Naive thymus-derived CD8-positive, alpha-beta T cell (primary cell): ENCODE measurements around the gene TRHDE. TPM values are rescaled to one million over a fixed set of nuclear protein-coding genes. Genes with fewer than 3 reads are reported as not detected.
"Not testable (repeated sequence)": the region's sequence is repeated elsewhere in the genome, so short reads cannot be mapped to it uniquely, and the experiment has no call there.

Experiments
- ATAC-seq, 2 donors: fragments of 150-1000 bp; cut with Tn5 transposase in 1 of 2; sonication (Bioruptor Pico), chemical (Tn5 transposase) in 1 of 2; 1 replicate in 1 of 2; 2 replicates in 1 of 2; pipeline ENCODE4 v1.10.0; 2021; ENCODE audit warnings: mild to moderate bottlenecking in 2 of 2, moderate library complexity in 2 of 2
- POLR2A ChIA-PET: fragments of 350-600 bp; sonication (Branson Sonifier 250); formaldehyde crosslinking; loops from one replicate; lab custom pipeline; 2021; ENCODE audit warnings: antibody characterized with exemption; lab: Charles Lee
- DNase-seq, 10 donors: peaks; one replicate each; pipeline versions ENCODE4 v3.0.0 to v3.0.0-alpha.2; 2020 to 2022
- H3K27ac Mint-ChIP-seq, 10 donors: one replicate each; pipeline ENCODE4 v1.8.0; 2020 to 2022; ENCODE audit warnings: mild to moderate bottlenecking in 10 of 10, mixed read lengths in 10 of 10, moderate library complexity in 4 of 10, inconsistent platforms in 1 of 10
- H3K27me3 Mint-ChIP-seq, 5 donors: one replicate each; pipeline ENCODE4 v1.8.0; 2021 to 2022; ENCODE audit warnings: mixed read lengths in 5 of 5
- H3K36me3 Mint-ChIP-seq, 3 donors: one replicate each; pipeline ENCODE4 v1.8.0; 2020 to 2022; ENCODE audit warnings: mixed read lengths in 3 of 3, mild to moderate bottlenecking in 2 of 3, inconsistent platforms in 1 of 3
- H3K4me1 Mint-ChIP-seq, 4 donors: one replicate each; pipeline ENCODE4 v1.8.0; 2021 to 2022; ENCODE audit warnings: mixed read lengths in 4 of 4
- H3K4me3 Mint-ChIP-seq, 10 donors: one replicate each; pipeline ENCODE4 v1.8.0; 2020 to 2022; ENCODE audit warnings: mild to moderate bottlenecking in 10 of 10, mixed read lengths in 10 of 10, moderate library complexity in 6 of 10, inconsistent platforms in 1 of 10
- H3K9me3 Mint-ChIP-seq, 9 donors: one replicate each; pipeline ENCODE4 v1.8.0; 2020 to 2022; ENCODE audit warnings: mixed read lengths in 9 of 9, mild to moderate bottlenecking in 3 of 9, inconsistent platforms in 1 of 9, moderate library complexity in 1 of 9
- polyA plus RNA-seq, 3 donors: library from polyadenylated mRNA; unstranded; fragments of 300-500 nt; fragmentation: Illumina TruSeq; gene quantifications; one replicate each; pipeline ENCODE4 v1.2.3, GENCODE V29; 2021
- total RNA-seq, 8 experiments: library from RNA in 2 of 8; stranded (reverse) in 2 of 8; gene quantifications; one replicate each; pipeline ENCODE4 v1.2.3 and lab custom pipeline; 2021 to 2026

The TRHDE gene
- total and polyA plus RNA-seq, 5 experiments from 2014 or later, result not detected

DNA sequence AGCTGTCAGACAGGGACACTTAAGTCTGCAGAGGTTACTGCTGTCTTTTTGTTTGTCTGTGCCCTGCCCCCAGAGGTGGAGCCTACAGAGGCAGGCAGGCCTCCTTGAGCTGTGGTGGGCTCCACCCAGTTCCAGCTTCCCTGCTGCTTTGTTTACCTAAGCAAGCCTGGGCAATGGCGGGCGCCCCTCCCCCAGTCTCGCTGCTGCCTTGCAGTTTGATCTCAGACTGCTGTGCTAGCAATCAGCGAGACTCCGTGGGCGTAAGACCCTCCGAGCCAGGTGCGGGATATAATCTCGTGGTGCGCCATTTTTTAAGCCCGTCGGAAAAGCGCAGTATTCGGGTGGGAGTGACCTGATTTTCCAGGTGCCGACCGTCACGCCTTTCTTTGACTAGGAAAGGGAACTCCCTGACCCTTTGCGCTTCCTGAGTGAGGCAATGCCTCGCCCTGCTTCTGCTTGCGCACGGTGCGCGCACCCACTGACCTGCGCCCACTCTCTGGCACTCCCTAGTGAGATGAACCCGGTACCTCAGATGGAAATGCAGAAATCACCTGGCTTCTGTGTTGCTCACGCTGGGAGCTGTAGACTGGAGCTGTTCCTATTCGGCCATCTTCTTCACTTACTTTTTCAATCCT lies 248.0 kb downstream of the TRHDE start:
- H3K36me3 Mint-ChIP-seq, H3K4me3 Mint-ChIP-seq, ATAC-seq, POLR2A ChIA-PET, H3K27me3 Mint-ChIP-seq, H3K27ac Mint-ChIP-seq, H3K4me1 Mint-ChIP-seq, DNase-seq: not testable (repeated sequence)
- peaks cover 0 to 19% (median 2%) of the 10 kb centered on the region in 9 donors for H3K9me3 Mint-ChIP-seq

- DNase-seq, result no peak
- Mint-ChIP-seq H3K4me1 (peaks cover 0 to 2% (median 0%) of the 10 kb centered on the region in 4 donors), H3K27me3 (no peaks in the 10 kb centered on the region), H3K27ac (no peak overlapping the region), H3K4me3 (no peak overlapping the region), H3K36me3 (no peaks in the 10 kb centered on the region), H3K9me3 (peaks cover 0 to 19% (median 2%) of the 10 kb centered on the region in 9 donors)
- no peak for ATAC-seq
- POLR2A ChIA-PET, result no interaction called here
These were observed 249.2 kb downstream of the TRHDE start for GRCh38 chr12:72521326-72521725.

GRCh38 chr12:72522411-72522810 lies 250.2 kb downstream of the TRHDE start:
- Mint-ChIP-seq H3K4me1 (peaks cover 0 to 2% (median 0%) of the 10 kb centered on the region in 4 donors), H3K36me3 (no peaks in the 10 kb centered on the region), H3K4me3 (no peak overlapping the region), H3K27ac (no peak overlapping the region), H3K27me3 (no peaks in the 10 kb centered on the region), H3K9me3 (peaks cover 0 to 19% (median 3%) of the 10 kb centered on the region in 9 donors)
- ATAC-seq, result no peak
- POLR2A ChIA-PET, result no interaction called here
- no peak for DNase-seq

GRCh38 chr12:72523754-72524153 lies 251.6 kb downstream of the TRHDE start:
- Mint-ChIP-seq H3K27me3 (no peaks in the 10 kb centered on the region), H3K27ac (no peak overlapping the region), H3K9me3 (peaks cover 0 to 19% (median 3%) of the 10 kb centered on the region in 9 donors), H3K4me3 (no peak overlapping the region), H3K4me1 (peaks cover 0 to 2% (median 0%) of the 10 kb centered on the region in 4 donors), H3K36me3 (no peaks in the 10 kb centered on the region)
- POLR2A ChIA-PET, result no interaction called here
- no peak for ATAC-seq
- DNase-seq, result no peak

DNA sequence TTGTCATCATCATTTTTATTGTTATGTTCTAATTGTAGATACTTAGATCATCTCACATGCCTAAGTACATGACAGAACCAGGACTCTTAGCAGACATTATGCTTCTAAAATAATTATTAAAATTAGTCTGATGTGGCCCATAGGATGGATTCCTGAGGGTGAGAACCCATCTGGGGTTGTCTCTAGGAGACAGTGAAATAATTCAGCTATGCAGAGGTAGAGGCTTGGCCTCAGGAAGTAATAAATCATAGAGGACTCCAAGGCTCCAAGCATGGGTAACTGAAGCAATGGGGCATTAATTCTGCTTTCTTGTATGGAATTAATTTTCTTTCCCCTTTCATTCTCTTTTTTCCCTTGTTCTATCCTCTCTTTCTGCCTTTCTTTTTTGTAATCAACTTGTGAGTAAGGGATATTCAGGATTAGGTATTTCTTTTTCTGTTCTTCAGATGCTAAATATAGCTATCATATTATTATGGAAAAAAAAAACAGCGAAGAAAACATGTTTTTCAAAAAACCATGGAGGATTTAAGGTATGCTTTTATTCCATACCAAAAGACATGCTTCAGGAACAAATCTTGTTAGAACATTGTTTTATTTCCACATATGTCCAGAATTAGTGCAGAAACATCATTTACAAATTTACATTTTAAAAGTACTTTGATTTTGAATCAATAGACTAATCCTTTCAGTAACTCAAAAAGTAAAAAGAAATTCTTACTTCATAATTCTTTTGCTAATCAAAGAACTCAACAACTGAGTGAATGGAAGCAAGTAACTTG lies 263.2 kb downstream of the TRHDE start:
- Mint-ChIP-seq H3K4me3 (no peak overlapping the region), H3K36me3 (no peaks in the 10 kb centered on the region), H3K9me3 (peaks cover 0 to 22% (median 6%) of the 10 kb centered on the region in 9 donors), H3K27ac (no peak overlapping the region), H3K27me3 (no peaks in the 10 kb centered on the region), H3K4me1 (no peaks in the 10 kb centered on the region)
- ATAC-seq, result no peak
- DNase-seq, result no peak
- POLR2A ChIA-PET, result no interaction called here

DNA sequence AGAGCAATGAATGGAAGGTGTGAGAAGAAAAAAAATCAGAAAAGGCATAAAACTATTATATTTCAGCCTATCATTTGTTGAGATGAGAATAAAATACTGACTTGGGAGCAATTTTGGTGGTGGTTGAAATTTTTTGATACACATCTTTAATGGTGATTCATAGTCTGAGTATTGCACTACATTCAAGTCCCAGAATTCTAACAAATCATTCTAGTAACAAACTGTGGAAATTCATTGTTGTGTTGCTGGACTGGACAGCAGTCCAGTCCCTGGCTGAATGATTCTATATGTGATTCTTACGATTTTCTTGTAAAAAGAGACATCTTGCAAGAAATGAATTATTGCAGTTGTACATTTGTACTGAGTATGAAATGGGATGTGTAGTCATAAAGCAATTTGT lies 268.6 kb downstream of the TRHDE start:
- Mint-ChIP-seq H3K27ac (no peak overlapping the region), H3K4me1 (no peaks in the 10 kb centered on the region), H3K36me3 (no peaks in the 10 kb centered on the region), H3K9me3 (peaks cover 0 to 22% (median 3%) of the 10 kb centered on the region in 9 donors), H3K27me3 (no peaks in the 10 kb centered on the region), H3K4me3 (no peak overlapping the region)
- POLR2A ChIA-PET, result no interaction called here
- no peak for DNase-seq
- no peak for ATAC-seq

GRCh38 chr12:72543777-72544467 lies 271.8 kb downstream of the TRHDE start:
- H3K4me1 Mint-ChIP-seq, result no peaks in the 10 kb centered on the region
- no peaks in the 10 kb centered on the region for H3K36me3 Mint-ChIP-seq
- H3K27ac Mint-ChIP-seq, result no peak overlapping the region
- H3K4me3 Mint-ChIP-seq, result no peak overlapping the region
- no peaks in the 10 kb centered on the region for H3K27me3 Mint-ChIP-seq
- peaks cover 0 to 12% (median 3%) of the 10 kb centered on the region in 9 donors for H3K9me3 Mint-ChIP-seq
- DNase-seq (no peak), ATAC-seq (no peak)
- POLR2A ChIA-PET, result no interaction called here

GRCh38 chr12:72546106-72546505 lies 273.9 kb downstream of the TRHDE start:
- ATAC-seq, result no peak
- Mint-ChIP-seq H3K4me3 (no peak overlapping the region), H3K27me3 (no peaks in the 10 kb centered on the region), H3K4me1 (no peaks in the 10 kb centered on the region), H3K9me3 (peaks cover 0 to 12% (median 0%) of the 10 kb centered on the region in 9 donors), H3K36me3 (no peaks in the 10 kb centered on the region), H3K27ac (no peak overlapping the region)
- POLR2A ChIA-PET, result no interaction called here
- no peak for DNase-seq

- POLR2A ChIA-PET, result no interaction called here
- no peaks in the 10 kb centered on the region for H3K4me1 Mint-ChIP-seq
- no peaks in the 10 kb centered on the region for H3K36me3 Mint-ChIP-seq
- no peak overlapping the region for H3K4me3 Mint-ChIP-seq
- no peak overlapping the region for H3K27ac Mint-ChIP-seq
- peaks cover 0 to 15% (median 6%) of the 10 kb centered on the region in 9 donors for H3K9me3 Mint-ChIP-seq
- ATAC-seq (no peak), DNase-seq (no peak)
- H3K27me3 Mint-ChIP-seq, result no peaks in the 10 kb centered on the region
These were observed 275.4 kb downstream of the TRHDE start for GRCh38 chr12:72547573-72547972.

DNA sequence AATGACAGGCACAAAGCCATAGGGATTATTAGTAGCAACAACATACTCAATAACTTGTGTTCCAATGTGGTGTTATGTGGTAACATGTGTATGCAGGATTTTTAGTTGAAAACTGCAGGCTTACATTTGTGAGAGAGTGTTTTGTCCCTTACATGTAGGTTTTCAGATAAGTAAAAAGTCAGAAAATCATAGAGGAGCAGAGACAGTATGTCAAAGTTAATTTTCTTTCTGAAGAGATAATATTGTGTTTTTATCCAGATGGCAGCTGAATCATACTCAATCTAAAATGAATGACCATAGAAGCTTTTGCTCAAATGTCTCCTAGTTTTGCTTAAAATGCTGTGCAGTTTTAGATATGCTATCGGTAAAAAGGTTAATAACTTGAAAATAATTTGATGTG lies 277.0 kb downstream of the TRHDE start:
- no peaks in the 10 kb centered on the region for H3K4me1 Mint-ChIP-seq
- H3K4me3 Mint-ChIP-seq, result no peak overlapping the region
- H3K9me3 Mint-ChIP-seq, result peaks cover 0 to 15% (median 7%) of the 10 kb centered on the region in 9 donors

DNA sequence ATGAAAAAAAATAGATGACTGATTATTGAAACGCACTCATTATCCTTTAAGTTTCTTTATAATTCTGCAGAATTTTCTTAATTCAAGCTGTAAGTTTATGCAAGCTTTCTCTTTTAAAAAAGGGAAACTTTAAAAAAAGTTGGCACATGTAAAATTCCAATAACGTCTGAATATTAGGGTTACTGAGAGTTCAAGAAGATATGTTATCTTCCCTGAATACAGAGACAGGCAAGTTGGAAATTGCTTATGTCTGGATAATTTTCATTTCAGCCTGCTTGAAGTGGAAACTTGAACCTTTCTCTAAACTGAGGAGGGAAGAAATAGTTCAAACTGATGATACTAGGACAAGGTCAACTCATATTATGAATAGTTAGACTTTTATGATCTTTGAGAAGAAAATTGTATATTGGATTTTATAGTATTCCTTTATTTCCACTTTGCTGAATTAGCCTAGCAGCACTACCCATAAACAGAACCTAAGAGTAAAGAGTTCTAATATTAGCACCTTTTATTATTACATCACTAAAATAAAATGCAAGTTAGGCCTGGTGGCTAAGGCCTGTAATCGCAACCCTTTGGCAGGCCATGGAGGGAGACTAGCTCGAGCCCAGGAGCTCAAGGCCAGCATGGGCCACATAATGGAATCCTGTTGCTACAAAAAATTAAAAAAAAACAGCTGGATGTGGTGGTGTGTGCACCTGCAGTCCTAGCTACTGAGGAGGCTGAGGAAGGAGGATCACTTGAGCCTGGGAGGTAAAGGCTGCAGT lies 288.0 kb downstream of the TRHDE start:
- no peaks in the 10 kb centered on the region for H3K4me1 Mint-ChIP-seq
- no peak for DNase-seq
- H3K9me3 Mint-ChIP-seq, result peaks cover 0 to 5% (median 0%) of the 10 kb centered on the region in 9 donors
- no peak overlapping the region for H3K27ac Mint-ChIP-seq
- ATAC-seq, result no peak
- POLR2A ChIA-PET, result no interaction called here
- peaks cover 0 to 1% (median 0%) of the 10 kb centered on the region in 5 donors for H3K27me3 Mint-ChIP-seq
- no peaks in the 10 kb centered on the region for H3K36me3 Mint-ChIP-seq
- H3K4me3 Mint-ChIP-seq, result no peak overlapping the region

More for the DNA sequence above, 277.0 kb downstream of the TRHDE start:
- Mint-ChIP-seq H3K36me3 (no peaks in the 10 kb centered on the region), H3K27ac (no peak overlapping the region), H3K27me3 (no peaks in the 10 kb centered on the region)
- DNase-seq, result no peak
- POLR2A ChIA-PET, result no interaction called here
- no peak for ATAC-seq

DNA sequence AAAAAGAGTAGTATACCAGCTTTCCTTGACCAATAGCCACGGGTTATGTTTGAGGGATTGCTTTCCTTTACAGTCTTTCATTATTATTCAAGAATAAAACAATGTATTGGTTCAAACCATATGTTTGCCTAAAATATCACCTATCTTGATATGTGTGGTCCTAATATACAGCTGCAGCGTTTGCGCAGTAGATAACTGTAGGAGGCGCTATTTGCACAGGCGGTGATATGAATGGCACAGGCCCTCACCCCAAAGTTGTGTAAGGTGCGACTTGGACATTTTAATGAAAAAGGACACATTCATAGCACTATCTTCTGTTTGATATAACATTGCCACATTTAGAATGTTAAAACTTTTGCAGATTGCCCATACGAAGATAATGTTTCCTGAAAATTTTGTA lies 298.4 kb downstream of the TRHDE start:
- no peaks in the 10 kb centered on the region for H3K4me1 Mint-ChIP-seq

More for the DNA sequence above, 298.4 kb downstream of the TRHDE start:
- H3K27ac Mint-ChIP-seq, result no peak overlapping the region
- ATAC-seq, result no peak
- no peak overlapping the region for H3K4me3 Mint-ChIP-seq
- POLR2A ChIA-PET, result interaction anchor here (0.7 kb wide), 1 partner anchor 1400 kb away, joined by 4 read pairs; no protein-coding TSS in a partner anchor
- DNase-seq, result no peak
- no peaks in the 10 kb centered on the region for H3K9me3 Mint-ChIP-seq
- no peaks in the 10 kb centered on the region for H3K36me3 Mint-ChIP-seq
- no peaks in the 10 kb centered on the region for H3K27me3 Mint-ChIP-seq
